GM18498 (cell line): ENCODE results near the gene RPL23.
A peak's percentile ranks its signal among the peaks of the same experiment; 100 is the strongest.

Experiments used
- ATAC-seq: cut with Tn5 transposase; IDR thresholded peaks from one replicate; pipeline ENCODE4 v1.9.1; 2021; ENCODE audit warnings: mild to moderate bottlenecking, moderate library complexity; ENCODE audit not compliant: unreplicated experiment

Gene RPL23

GRCh38 chr17:38800237-38800760 lies 53.2 kb downstream of the RPL23 start:
- ATAC-seq: no peak

GRCh38 chr17:38799501-38800236 lies 53.9 kb downstream of the RPL23 start, which contains the start of gene PIP4K2B:
TSS of gene PIP4K2B (minus strand) at chr17:38799556. CDS start at chr17:38799424, 132 bp downstream.
- ATAC-seq: peak; percentile 85

GRCh38 chr17:38798614-38799500 lies 54.7 kb downstream of the RPL23 start:
- peak; percentile 24 for ATAC-seq
